ENCODE measurements around the gene TMEM144.

The TMEM144 gene

DNA sequence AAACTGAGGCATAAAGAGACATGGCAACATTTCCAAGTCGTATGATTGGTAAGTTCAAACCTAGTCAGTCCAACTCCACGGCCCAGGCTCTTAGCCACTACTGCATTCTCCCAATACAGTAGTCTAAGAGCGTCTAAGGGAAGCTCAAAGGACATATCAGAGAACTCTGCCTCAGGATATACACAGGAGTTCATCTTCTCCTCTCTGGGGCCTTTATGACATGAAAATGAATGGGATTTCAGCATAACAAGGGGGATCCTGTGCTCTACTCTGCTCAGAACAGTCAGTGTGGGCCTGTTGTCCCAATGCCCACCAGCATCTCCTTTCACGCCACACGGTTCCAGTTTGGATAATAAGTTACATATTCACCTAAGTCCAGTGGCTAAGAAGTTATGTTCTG lies 41.7 kb upstream of the TMEM144 start:
- DNase-seq: no peak
- peaks cover 4% of the 10 kb centered on the region; the same call in 1 of the 2 replicates for H3K4me1 ChIP-seq (ENCODE audit: low read length)
- H3K9me2 ChIP-seq (replicated peaks; ENCODE audit: insufficient read depth, low read length): no peaks in the 10 kb centered on the region
- no peaks in the 10 kb centered on the region for H4K20me1 ChIP-seq (ENCODE audit: insufficient read depth, low read length)
- TF ChIP-seq, protein P1, sequence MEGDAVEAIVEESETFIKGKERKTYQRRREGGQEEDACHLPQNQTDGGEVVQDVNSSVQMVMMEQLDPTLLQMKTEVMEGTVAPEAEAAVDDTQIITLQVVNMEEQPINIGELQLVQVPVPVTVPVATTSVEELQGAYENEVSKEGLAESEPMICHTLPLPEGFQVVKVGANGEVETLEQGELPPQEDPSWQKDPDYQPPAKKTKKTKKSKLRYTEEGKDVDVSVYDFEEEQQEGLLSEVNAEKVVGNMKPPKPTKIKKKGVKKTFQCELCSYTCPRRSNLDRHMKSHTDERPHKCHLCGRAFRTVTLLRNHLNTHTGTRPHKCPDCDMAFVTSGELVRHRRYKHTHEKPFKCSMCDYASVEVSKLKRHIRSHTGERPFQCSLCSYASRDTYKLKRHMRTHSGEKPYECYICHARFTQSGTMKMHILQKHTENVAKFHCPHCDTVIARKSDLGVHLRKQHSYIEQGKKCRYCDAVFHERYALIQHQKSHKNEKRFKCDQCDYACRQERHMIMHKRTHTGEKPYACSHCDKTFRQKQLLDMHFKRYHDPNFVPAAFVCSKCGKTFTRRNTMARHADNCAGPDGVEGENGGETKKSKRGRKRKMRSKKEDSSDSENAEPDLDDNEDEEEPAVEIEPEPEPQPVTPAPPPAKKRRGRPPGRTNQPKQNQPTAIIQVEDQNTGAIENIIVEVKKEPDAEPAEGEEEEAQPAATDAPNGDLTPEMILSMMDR (IDR thresholded peaks at IDR 0.05; ENCODE audit: low read length): no peak
- TF ChIP-seq EZH2phosphoT487 (IDR thresholded peaks at IDR 0.05; ENCODE audit: low read length) (no peak), EZH2 (optimal IDR thresholded peaks at IDR 0.05; ENCODE audit: low read depth, low read length) (no peak)
- H3K79me2 ChIP-seq (ENCODE audit: low read length): no peaks in the 10 kb centered on the region
- H3K36me3 ChIP-seq (replicated peaks; ENCODE audit: insufficient read depth, low read length): no peaks in the 10 kb centered on the region
- no peak overlapping the region for H3K4me2 ChIP-seq (ENCODE audit: low read depth, low read length)
- H3F3A ChIP-seq (ENCODE audit: insufficient read depth, low read length): no peaks in the 10 kb centered on the region
- H3K27me3 ChIP-seq (replicated peaks; ENCODE audit: insufficient read depth, low read length): no peaks in the 10 kb centered on the region
- no peak overlapping the region for H2AFZ ChIP-seq (ENCODE audit: low read length)
- no peak overlapping the region for H3K4me3 ChIP-seq (ENCODE audit: low read length)
- H3K9me3 ChIP-seq (replicated peaks; ENCODE audit: insufficient read depth, low read length): no peaks in the 10 kb centered on the region
- H3K9ac ChIP-seq (ENCODE audit: low read length): no peak overlapping the region
- no peak overlapping the region for H3K27ac ChIP-seq (ENCODE audit: low read length)

GRCh38 chr4:158169506-158169905 lies 40.8 kb upstream of the TMEM144 start:
- H3K9me2 ChIP-seq (replicated peaks; ENCODE audit: insufficient read depth, low read length): no peaks in the 10 kb centered on the region
- H4K20me1 ChIP-seq (ENCODE audit: insufficient read depth, low read length): no peaks in the 10 kb centered on the region
- no peak overlapping the region for H2AFZ ChIP-seq (ENCODE audit: low read length)
- H3K4me1 ChIP-seq (ENCODE audit: low read length): peaks cover 4% of the 10 kb centered on the region; the same call in 1 of the 2 replicates
- no peak overlapping the region for H3K4me3 ChIP-seq (ENCODE audit: low read length)
- no peak overlapping the region for H3K9ac ChIP-seq (ENCODE audit: low read length)
- H3K36me3 ChIP-seq (replicated peaks; ENCODE audit: insufficient read depth, low read length): no peaks in the 10 kb centered on the region
- DNase-seq: no peak
- no peaks in the 10 kb centered on the region for H3K79me2 ChIP-seq (ENCODE audit: low read length)
- H3K4me2 ChIP-seq (ENCODE audit: low read depth, low read length): no peak overlapping the region
- TF ChIP-seq EZH2phosphoT487 (IDR thresholded peaks at IDR 0.05; ENCODE audit: low read length) (no peak), EZH2 (optimal IDR thresholded peaks at IDR 0.05; ENCODE audit: low read depth, low read length) (no peak)
- TF ChIP-seq, protein P1 (IDR thresholded peaks at IDR 0.05; ENCODE audit: low read length): no peak
- H3K27ac ChIP-seq (ENCODE audit: low read length): no peak overlapping the region
- H3K27me3 ChIP-seq (replicated peaks; ENCODE audit: insufficient read depth, low read length): no peaks in the 10 kb centered on the region
- H3K9me3 ChIP-seq (replicated peaks; ENCODE audit: insufficient read depth, low read length): no peaks in the 10 kb centered on the region
- no peaks in the 10 kb centered on the region for H3F3A ChIP-seq (ENCODE audit: insufficient read depth, low read length)

DNA sequence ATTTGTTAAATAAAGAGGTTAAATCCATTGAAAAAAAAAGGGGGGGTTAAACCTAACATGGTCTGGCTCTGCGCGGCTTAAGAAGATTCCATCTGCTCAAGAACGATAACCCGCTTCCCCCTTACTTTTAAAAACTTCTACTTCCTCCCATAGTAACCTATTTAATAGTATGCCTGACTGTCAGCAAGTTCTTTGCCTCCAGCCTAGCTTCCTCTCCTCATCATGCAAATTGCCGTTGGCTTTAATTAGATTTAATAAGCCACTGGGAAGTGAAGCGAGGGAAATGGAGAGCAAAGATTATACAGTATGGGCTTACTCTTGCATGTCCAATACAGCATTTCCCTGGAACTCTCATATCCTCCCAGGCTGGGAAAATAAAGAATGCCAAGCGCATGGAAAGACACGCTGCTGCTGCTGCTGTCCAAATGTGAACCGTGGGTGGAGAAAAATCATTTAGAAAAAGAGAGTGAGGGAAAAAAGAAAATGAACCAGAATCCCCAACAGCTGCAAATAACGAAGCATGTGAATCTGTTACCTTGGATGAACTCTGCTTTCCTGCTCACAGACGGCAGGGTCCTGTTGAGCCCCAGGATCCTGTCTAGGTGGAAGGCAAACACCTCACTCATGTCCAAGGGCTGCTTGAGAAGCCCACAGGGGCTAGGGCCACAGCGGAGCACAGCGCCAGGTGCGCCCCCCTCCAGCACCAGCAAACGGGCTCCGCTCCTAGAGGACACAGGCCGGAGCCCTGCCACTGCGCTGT lies 40.2 kb upstream of the TMEM144 start:
- TF ChIP-seq, protein P1 (IDR thresholded peaks at IDR 0.05; ENCODE audit: low read length): no peak
- TF ChIP-seq EZH2 (optimal IDR thresholded peaks at IDR 0.05; ENCODE audit: low read depth, low read length) (no peak), EZH2phosphoT487 (IDR thresholded peaks at IDR 0.05; ENCODE audit: low read length) (no peak)
- H3K9me2 ChIP-seq (replicated peaks; ENCODE audit: insufficient read depth, low read length): no peaks in the 10 kb centered on the region
- no peak overlapping the region for H3K4me3 ChIP-seq (ENCODE audit: low read length)
- no peak overlapping the region for H3K9ac ChIP-seq (ENCODE audit: low read length)
- H3F3A ChIP-seq (ENCODE audit: insufficient read depth, low read length): no peaks in the 10 kb centered on the region
- DNase-seq: no peak
- no peaks in the 10 kb centered on the region for H3K36me3 ChIP-seq (replicated peaks; ENCODE audit: insufficient read depth, low read length)
- no peak overlapping the region for H2AFZ ChIP-seq (ENCODE audit: low read length)
- peaks cover 4% of the 10 kb centered on the region; the same call in 1 of the 2 replicates for H3K4me1 ChIP-seq (ENCODE audit: low read length)
- no peaks in the 10 kb centered on the region for H3K79me2 ChIP-seq (ENCODE audit: low read length)
- no peaks in the 10 kb centered on the region for H3K9me3 ChIP-seq (replicated peaks; ENCODE audit: insufficient read depth, low read length)
- no peak overlapping the region for H3K4me2 ChIP-seq (ENCODE audit: low read depth, low read length)
- H4K20me1 ChIP-seq (ENCODE audit: insufficient read depth, low read length): no peaks in the 10 kb centered on the region
- H3K27me3 ChIP-seq (replicated peaks; ENCODE audit: insufficient read depth, low read length): no peaks in the 10 kb centered on the region
- H3K27ac ChIP-seq (ENCODE audit: low read length): no peak overlapping the region
